CD1c-positive myeloid dendritic cell (primary cell): Measurements from ENCODE around the gene LTA.
A peak's percentile ranks its signal among the peaks of the same experiment; 100 is the strongest.

Source experiments
- DNase-seq: peaks from one replicate; pipeline ENCODE4 v3.0.0-alpha.2; 2016; ENCODE audit errors: extremely low spot score

The LTA gene

GRCh38 chr6:31541658-31542521 lies 30.2 kb upstream of the LTA start, which contains the start of gene DDX39B:
Gene DDX39B (minus strand): TSS chr6:31542003. CDS start chr6:31540532, 1,471 bp downstream.
- DNase-seq: peak; percentile 98

- DNase-seq: no peak
Observed at GRCh38 chr6:31543639-31544038, 28.4 kb upstream of the LTA start.

- DNase-seq: no peak
Observed at GRCh38 chr6:31544676-31545075, 27.4 kb upstream of the LTA start.

GRCh38 chr6:31545291-31545690 lies 26.8 kb upstream of the LTA start:
- no peak for DNase-seq

- peak; percentile 85 for DNase-seq
Observed at GRCh38 chr6:31546339-31546957, 25.6 kb upstream of the LTA start, which contains the start of gene ATP6V1G2. Gene ATP6V1G2 (minus strand): TSS chr6:31546608. CDS start chr6:31546559, 49 bp downstream.

- DNase-seq: peak; percentile 95
Observed at GRCh38 chr6:31546958-31547726, 24.9 kb upstream of the LTA start, which contains the start of gene NFKBIL1. Gene NFKBIL1 (plus strand): TSS chr6:31547608. CDS start chr6:31547695, 87 bp downstream.

- no peak for DNase-seq
Observed at GRCh38 chr6:31547727-31548543, 24.2 kb upstream of the LTA start.

GRCh38 chr6:31548544-31548873 lies 23.6 kb upstream of the LTA start:
- no peak for DNase-seq

GRCh38 chr6:31551371-31551770 lies 20.7 kb upstream of the LTA start:
- DNase-seq: peak; percentile 89

GRCh38 chr6:31556307-31556706 lies 15.8 kb upstream of the LTA start:
- DNase-seq: no peak

- no peak for DNase-seq
Observed at GRCh38 chr6:31557443-31558317, 14.4 kb upstream of the LTA start.

- DNase-seq: no peak
Observed at GRCh38 chr6:31558318-31558625, 13.8 kb upstream of the LTA start.

- DNase-seq: peak; percentile 90
Observed at GRCh38 chr6:31558631-31559500, 13.2 kb upstream of the LTA start.

- DNase-seq: no peak
Observed at GRCh38 chr6:31559606-31559957, 12.5 kb upstream of the LTA start.

- peak; percentile 80 for DNase-seq
Observed at GRCh38 chr6:31559958-31560696, 12.0 kb upstream of the LTA start.

- no peak for DNase-seq
Observed at GRCh38 chr6:31560697-31561058, 11.4 kb upstream of the LTA start.

GRCh38 chr6:31567531-31568370 lies 4.3 kb upstream of the LTA start:
- DNase-seq: no peak

GRCh38 chr6:31568537-31568961 lies 3.5 kb upstream of the LTA start:
- DNase-seq: peak; percentile 82
